ENCODE measurements around the gene CSPG4. TPM values are rescaled to one million over a fixed set of nuclear protein-coding genes. Genes with fewer than 3 reads are reported as not detected.
"Not testable (repeated sequence)": the region's sequence is repeated elsewhere in the genome, so short reads cannot be mapped to it uniquely, and the experiment has no call there.

Gene CSPG4
- polyA plus RNA-seq, 1 donor = 108 TPM

GRCh38 chr15:75704618-75705017, 8.0 kb downstream of the CSPG4 start:
- no peak for DNase-seq (ENCODE audit: low read depth)

DNA sequence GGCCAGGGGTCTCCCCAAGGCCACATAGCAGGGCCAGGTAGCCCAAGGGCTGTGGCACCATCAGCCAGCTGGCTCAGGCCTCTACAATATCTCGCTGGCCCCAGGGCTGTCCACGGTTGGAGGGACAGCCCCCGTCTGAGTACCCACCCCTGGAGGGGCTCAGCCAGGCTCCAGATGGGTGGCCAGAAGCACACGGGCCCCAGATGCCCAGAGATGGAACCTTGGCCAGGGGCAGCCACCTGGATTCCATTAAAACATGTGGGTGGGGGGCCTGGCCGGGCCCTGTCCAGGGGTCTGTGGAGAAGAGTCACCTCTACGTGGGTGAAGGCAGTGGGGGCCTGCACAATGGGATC, 8.4 kb downstream of the CSPG4 start:
- DNase-seq (ENCODE audit: low read depth) = no peak

GRCh38 chr15:75703440-75704262, 9.0 kb downstream of the CSPG4 start:
- DNase-seq (ENCODE audit: low read depth) = not testable (repeated sequence)

GRCh38 chr15:75702436-75702835, 10.2 kb downstream of the CSPG4 start:
- no peak for DNase-seq (ENCODE audit: low read depth)

DNA sequence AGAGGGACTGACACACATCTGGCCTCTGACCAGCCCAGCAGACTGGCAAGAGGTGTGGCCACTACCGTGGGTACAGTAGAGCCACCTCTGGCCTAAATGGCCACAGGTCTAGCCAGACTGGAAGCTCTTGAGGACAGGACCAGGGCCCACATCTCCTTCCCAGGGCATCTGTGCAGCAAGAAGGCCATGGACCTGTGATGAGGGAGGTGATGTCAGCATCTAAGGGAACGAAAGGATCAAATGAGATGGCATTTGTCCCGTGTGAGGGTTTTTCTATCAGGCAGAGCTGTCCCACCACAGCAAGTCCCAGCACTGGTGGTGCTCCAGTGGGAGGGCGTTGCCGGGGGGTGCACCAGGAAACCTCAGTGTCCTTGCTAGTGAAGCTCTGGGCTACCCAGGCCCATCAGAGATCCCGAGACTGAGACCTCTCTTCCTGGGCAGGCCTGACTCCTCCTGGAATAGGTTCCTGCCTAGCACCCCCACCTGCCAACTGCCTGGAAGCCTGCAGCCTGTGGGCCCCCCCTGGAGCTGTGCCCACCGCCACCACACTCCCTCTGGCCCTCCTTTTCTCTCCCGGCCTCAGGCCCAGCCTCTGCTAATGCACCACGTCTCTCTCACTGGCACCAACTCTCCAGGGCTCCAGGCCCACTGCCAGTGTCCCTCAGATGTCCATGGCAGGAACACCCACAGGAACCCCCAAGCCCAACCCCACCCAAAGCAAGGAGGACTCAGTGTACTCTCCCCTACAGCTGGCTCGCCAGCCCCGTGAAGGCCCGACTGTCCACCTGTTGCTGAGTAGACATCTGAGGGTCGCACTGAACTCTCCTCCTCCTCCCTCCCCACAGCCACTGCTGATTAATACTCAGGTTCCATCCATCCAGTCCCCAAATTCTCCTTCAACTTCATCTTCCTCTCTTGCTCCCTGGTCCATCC, 11.3 kb downstream of the CSPG4 start:
- DNase-seq (ENCODE audit: low read depth) = not testable (repeated sequence)

DNA sequence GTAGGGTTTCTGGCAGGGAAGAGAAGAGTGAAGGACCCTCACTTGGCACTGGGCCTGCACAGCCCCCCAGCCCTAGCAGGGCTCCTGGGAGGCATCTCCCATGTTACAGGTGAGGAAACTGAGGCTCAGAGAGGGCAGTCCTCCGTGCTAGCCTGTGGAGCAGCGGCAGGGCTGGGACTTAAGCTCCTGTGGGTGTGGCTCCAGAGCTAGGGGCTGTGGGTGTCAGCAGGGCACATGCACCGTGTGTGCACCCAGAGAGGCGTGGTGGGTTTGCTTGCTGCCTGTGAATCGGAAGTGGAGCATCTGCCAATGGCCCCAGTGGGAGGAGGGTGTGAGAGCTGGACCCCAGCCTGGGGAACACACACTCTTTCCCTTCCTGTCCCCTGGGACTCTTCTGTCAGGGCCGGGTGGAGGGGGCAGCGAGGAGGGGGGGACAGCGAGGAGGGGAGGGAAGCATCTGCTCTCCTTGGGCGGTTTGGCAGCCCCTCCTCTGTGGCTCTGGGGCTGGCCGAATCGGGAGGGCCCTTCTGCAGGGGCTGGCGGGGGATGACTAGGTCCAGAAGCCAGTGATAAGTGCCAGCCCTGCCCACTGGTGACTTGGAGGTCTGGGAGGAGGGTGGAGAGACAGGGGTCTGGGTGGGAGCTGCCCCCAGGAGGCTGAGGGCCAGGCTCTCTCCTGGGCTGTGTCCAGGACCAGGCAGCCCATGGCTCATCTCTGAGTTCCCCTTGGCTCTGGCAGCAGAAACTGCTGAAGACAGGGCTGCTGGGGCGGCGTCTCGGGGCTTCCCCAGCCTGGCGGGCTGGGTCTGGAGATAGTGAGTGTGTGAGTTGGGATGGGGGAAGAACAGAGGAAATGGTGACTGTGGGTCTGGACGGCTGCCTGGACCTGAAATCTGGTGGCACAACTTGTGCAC, 12.4 kb downstream of the CSPG4 start:
- DNase-seq (ENCODE audit: low read depth) = not testable (repeated sequence)

- DNase-seq (ENCODE audit: low read depth) = not testable (repeated sequence)
Measured at GRCh38 chr15:75699517-75699916, 13.1 kb downstream of the CSPG4 start.

- DNase-seq (ENCODE audit: low read depth) = not testable (repeated sequence)
Measured at GRCh38 chr15:75697974-75698747, 14.5 kb downstream of the CSPG4 start.

DNA sequence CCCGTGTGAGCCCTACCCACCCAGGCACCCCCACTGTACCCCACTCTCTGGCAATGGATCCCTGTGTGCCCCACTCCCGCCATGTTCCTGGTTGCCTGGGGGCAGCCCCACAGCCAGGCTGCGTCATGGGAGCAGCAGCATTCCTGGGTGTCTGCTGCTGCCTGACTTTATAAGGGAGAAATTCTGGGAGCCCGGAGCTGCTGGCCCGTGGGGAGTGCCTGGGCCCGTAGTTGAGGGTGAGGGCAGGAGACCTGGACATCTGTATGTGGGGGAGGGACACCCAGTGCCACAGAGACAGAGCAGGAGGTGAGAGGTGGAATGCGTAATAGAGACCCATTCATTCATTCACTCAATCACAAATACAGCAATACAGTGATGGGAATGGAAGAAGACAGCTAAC, 15.1 kb downstream of the CSPG4 start:
- DNase-seq (ENCODE audit: low read depth) = no peak

DNA sequence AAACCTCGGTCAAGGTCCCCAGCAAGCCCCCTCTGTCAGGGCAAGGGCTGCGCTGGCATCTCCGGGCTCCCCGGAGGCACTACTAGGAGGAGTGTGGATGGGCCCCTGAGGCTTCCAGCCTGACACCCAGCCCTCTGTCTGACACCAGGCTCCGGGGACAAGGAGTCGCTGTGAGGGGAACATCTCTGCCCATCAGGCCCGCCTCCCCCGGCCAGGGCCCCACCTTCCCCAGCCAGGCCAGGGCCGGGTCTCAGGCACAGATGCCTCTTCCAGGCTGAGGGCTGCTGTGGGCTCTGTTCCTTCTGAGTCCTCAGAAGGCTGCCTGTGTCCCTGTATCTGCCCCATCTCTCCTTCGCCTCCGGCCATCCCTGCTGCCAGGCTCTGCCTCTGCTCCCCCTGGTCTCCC, 15.8 kb downstream of the CSPG4 start:
- DNase-seq (ENCODE audit: low read depth) = no peak

- DNase-seq (ENCODE audit: low read depth) = no peak
Measured at GRCh38 chr15:75696311-75696720, 16.3 kb downstream of the CSPG4 start.

GRCh38 chr15:75695634-75696310, 16.9 kb downstream of the CSPG4 start:
- no peak for DNase-seq (ENCODE audit: low read depth)

GRCh38 chr15:75695220-75695619, 17.4 kb downstream of the CSPG4 start:
- no peak for DNase-seq (ENCODE audit: low read depth)

DNA sequence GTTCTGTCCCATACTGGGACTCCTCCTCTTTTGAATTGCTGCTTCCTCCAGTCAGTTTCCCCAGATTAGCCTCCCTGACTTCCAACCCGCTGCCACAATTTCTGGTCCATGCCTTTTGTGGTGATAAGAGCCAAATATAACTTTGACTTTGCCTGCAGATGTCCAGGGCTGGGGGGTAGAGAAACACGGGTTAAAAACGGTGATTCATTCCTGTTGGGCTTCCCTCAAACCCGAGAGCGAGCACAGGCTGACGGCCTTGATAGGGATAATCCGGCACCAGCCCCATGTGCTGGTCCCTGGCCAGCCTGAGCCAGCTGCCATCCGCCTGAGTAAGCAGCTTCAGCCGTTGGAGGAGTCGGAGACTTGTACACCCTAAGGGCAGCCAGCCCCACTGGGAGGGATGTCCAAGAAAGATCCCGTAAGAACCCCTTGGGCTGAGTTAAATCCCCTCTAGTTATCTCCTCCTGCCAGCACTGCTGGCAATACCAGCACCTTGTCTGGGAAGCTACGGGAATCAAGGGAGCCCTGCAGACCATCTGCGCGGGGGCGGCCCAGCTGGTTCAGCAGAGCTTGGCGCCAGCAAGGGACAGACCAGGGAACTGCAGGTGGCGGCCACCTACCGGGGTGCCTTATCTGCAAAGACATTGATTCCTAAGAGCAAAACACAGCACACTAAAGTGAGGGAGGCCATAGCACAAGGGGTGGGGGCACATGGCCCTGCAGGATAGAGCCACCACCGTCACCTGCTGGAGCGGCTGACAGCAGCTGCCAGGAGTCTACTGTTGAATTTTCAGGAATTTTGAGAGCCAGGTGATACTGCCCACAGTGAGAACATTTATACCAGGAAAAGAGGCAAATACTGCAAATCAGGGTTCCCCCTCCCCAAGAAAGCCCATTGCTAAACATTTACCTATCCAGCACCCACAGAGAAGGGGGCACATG, 18.1 kb downstream of the CSPG4 start:
- DNase-seq (ENCODE audit: low read depth) = no peak

DNA sequence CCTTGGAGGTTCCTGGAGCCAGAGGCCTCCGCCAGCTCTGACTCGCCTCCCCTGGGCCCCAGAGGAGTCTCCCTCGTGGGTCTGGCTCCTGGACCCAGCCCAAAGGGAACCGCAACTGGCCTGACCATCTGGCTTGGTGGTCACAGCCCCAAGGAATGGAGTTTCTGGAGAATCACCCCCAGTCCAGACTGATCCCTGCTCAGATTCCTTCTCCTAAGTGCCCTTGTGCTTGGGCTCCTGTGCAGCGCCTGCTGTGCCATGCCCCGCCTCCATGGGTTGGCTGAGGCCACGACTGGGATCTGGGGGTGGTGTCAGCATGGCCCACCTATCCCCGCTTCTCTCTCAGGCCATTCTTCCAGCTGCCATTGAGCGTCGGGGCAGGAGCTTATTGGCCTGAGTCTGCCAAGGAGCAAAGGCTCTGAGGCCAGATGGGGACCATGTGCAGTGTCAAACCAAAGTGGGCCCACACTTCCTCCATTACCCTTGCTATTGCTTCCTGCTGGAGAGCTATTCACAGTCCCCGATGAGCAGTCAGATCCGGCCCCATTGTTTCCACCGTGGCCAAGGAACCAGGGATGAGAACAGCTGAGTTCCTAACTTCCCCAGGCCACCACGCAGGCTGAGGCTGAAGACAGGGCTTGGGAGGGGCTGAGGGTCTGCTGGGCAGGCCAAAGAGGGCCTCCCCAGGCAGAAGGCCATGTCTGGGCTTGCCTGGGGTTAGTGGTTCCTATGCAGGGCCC, 19.0 kb downstream of the CSPG4 start:
- DNase-seq (ENCODE audit: low read depth) = no peak

DNA sequence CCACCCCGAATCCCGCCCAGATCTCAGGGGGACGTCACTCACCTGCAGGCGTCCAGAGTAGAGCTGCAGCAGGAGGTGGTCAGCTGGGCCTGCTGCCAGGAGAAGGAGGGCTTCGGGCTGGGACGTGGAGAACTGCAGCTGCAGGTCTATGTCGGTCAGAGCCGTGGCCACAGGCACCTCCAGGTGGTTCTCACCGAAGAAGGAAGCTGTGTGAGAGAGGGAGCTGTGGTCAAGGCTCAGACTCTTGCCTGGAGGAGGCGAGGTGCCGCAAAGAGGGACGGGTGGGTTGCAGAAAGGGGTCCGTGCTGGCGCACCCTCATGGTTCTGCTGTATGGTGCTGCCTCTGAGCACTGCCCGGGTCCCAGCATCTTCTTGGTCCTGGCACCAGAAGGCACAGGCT, 19.6 kb downstream of the CSPG4 start:
- DNase-seq (ENCODE audit: low read depth) = not testable (repeated sequence)

DNA sequence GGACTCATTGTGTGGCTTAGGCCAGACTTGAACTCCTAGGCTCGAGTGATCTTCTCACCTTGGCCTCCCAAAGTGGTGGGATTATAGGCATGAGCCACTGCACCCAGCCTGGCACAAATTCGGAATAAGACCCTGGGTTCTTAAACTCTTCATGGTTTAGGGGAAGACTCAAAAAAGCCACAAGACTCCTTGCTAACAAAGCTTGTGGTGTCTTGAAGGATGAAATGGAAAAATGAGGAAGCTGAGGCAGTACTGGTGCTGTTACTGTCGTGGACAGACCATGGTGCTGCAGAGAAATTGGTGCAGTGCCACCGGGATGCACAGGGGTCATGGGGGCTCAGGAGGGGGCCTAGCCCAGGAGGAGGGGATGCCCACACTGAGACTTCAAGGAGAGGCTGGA, 20.3 kb downstream of the CSPG4 start:
- DNase-seq (ENCODE audit: low read depth) = not testable (repeated sequence)

- not testable (repeated sequence) for DNase-seq (ENCODE audit: low read depth)
Measured at GRCh38 chr15:75689429-75689828, 23.2 kb downstream of the CSPG4 start.

Data from forelimb muscle (tissue), 1 donor.